Measurements from ENCODE around the gene TCF7L1.
A peak's percentile ranks its signal among the peaks of the same experiment; 100 is the strongest.

The TCF7L1 gene

GRCh38 chr2:85243101-85244072 lies 110.2 kb downstream of the TCF7L1 start:
- peak; percentile 60 for ATAC-seq
- TF ChIP-seq ZFP3 (CRISPR knock-in tag; IDR thresholded peaks at IDR 0.05) (no peak), SNAI2 (CRISPR knock-in tag; IDR thresholded peaks at IDR 0.05) (no peak), ARNTL (CRISPR knock-in tag; IDR thresholded peaks at IDR 0.05; ENCODE audit: borderline replicate concordance, low read depth) (no peak)
- TF ChIP-seq, protein P1, sequence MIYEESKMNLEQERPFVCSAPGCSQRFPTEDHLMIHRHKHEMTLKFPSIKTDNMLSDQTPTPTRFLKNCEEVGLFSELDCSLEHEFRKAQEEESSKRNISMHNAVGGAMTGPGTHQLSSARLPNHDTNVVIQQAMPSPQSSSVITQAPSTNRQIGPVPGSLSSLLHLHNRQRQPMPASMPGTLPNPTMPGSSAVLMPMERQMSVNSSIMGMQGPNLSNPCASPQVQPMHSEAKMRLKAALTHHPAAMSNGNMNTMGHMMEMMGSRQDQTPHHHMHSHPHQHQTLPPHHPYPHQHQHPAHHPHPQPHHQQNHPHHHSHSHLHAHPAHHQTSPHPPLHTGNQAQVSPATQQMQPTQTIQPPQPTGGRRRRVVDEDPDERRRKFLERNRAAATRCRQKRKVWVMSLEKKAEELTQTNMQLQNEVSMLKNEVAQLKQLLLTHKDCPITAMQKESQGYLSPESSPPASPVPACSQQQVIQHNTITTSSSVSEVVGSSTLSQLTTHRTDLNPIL (CRISPR knock-in tag; IDR thresholded peaks at IDR 0.05; ENCODE audit: low read depth) = no peak

DNA sequence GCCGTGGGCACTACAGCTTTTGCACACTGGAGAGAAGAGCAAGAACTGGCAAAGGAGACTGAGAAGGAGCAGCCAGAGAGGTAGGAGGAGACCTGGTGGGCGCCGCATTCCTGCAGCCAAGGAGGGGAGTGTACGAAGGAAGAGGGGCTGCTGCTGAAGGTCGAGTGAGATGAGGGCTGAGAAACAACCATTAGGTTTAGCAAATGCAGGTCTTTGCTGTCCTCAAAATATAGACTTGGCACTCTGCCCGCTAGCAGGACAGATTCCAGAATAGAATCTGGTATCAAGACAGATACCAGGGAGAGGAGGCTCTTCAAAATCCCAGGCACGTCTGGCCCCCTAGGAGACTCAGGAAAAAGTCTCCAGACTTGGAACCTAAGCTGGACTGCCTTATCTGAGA lies 111.6 kb downstream of the TCF7L1 start:
- ATAC-seq = no peak
- TF ChIP-seq ZNF565 (CRISPR knock-in tag; conservative IDR thresholded peaks at IDR 0.05; ENCODE audit: low read depth) (no peak), ZNF70 (CRISPR knock-in tag; IDR thresholded peaks at IDR 0.05) (no peak), TCF4 (CRISPR knock-in tag; IDR thresholded peaks at IDR 0.05; ENCODE audit: borderline replicate concordance) (no peak), ZFP3 (CRISPR knock-in tag; IDR thresholded peaks at IDR 0.05) (no peak)

DNA sequence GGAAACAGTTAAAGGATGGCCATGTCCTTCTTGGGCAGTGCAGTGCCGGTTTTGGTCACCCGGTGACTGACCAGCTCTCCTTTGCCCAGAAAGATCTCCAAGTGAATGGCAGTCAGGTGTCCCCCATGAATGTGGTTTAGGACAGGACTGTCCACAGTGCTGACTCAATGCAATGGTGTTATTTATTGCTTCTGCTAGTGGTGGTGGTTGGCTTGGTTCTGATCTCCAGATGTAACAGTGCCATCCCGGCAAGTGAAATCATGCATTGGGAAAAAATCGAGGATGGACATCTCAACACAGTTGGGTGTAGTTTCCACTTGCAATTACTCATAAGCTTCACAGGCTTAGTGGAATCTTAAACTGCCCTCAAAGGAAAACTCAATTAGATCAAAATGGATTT lies 112.7 kb downstream of the TCF7L1 start:
- ATAC-seq = no peak
- TF ChIP-seq ESRRG (CRISPR knock-in tag; IDR thresholded peaks at IDR 0.05) = no peak
- TF ChIP-seq GLIS3 (CRISPR knock-in tag; IDR thresholded peaks at IDR 0.05) = no peak
- TF ChIP-seq, protein P1 (CRISPR knock-in tag; IDR thresholded peaks at IDR 0.05; ENCODE audit: low read depth) = no peak
- TF ChIP-seq ARNTL (CRISPR knock-in tag; IDR thresholded peaks at IDR 0.05; ENCODE audit: borderline replicate concordance, low read depth) = no peak
- no peak for TF ChIP-seq TOX (CRISPR knock-in tag; IDR thresholded peaks at IDR 0.05; ENCODE audit: borderline replicate concordance)
- no peak for TF ChIP-seq TCF4 (CRISPR knock-in tag; IDR thresholded peaks at IDR 0.05; ENCODE audit: borderline replicate concordance)
- no peak for TF ChIP-seq TSHZ2 (CRISPR knock-in tag; IDR thresholded peaks at IDR 0.05)
- TF ChIP-seq CSDC2 (CRISPR knock-in tag; IDR thresholded peaks at IDR 0.05) = no peak
- TF ChIP-seq ZFP3 (CRISPR knock-in tag; IDR thresholded peaks at IDR 0.05) = no peak
- no peak for TF ChIP-seq SNAI2 (CRISPR knock-in tag; IDR thresholded peaks at IDR 0.05)
- no peak for TF ChIP-seq ZFP30 (CRISPR knock-in tag; IDR thresholded peaks at IDR 0.05)
- no peak for TF ChIP-seq CSRNP3 (CRISPR knock-in tag; IDR thresholded peaks at IDR 0.05)
- TF ChIP-seq, protein P2, sequence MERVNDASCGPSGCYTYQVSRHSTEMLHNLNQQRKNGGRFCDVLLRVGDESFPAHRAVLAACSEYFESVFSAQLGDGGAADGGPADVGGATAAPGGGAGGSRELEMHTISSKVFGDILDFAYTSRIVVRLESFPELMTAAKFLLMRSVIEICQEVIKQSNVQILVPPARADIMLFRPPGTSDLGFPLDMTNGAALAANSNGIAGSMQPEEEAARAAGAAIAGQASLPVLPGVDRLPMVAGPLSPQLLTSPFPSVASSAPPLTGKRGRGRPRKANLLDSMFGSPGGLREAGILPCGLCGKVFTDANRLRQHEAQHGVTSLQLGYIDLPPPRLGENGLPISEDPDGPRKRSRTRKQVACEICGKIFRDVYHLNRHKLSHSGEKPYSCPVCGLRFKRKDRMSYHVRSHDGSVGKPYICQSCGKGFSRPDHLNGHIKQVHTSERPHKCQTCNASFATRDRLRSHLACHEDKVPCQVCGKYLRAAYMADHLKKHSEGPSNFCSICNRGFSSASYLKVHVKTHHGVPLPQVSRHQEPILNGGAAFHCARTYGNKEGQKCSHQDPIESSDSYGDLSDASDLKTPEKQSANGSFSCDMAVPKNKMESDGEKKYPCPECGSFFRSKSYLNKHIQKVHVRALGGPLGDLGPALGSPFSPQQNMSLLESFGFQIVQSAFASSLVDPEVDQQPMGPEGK (CRISPR knock-in tag; IDR thresholded peaks at IDR 0.05; ENCODE audit: borderline replicate concordance) = no peak
- TF ChIP-seq, protein P3, sequence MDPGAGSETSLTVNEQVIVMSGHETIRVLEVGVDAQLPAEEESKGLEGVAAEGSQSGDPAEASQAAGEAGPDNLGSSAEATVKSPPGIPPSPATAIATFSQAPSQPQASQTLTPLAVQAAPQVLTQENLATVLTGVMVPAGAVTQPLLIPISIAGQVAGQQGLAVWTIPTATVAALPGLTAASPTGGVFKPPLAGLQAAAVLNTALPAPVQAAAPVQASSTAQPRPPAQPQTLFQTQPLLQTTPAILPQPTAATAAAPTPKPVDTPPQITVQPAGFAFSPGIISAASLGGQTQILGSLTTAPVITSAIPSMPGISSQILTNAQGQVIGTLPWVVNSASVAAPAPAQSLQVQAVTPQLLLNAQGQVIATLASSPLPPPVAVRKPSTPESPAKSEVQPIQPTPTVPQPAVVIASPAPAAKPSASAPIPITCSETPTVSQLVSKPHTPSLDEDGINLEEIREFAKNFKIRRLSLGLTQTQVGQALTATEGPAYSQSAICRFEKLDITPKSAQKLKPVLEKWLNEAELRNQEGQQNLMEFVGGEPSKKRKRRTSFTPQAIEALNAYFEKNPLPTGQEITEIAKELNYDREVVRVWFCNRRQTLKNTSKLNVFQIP (CRISPR knock-in tag; IDR thresholded peaks at IDR 0.05; ENCODE audit: borderline replicate concordance, low read depth) = no peak
- no peak for TF ChIP-seq ZNF565 (CRISPR knock-in tag; conservative IDR thresholded peaks at IDR 0.05; ENCODE audit: low read depth)
- TF ChIP-seq OSR1 (CRISPR knock-in tag; IDR thresholded peaks at IDR 0.05) = no peak
- TF ChIP-seq ISL1 (CRISPR knock-in tag; IDR thresholded peaks at IDR 0.05) = no peak

All from SK-N-SH treated with all-trans-retinoic acid at 6 μM for 48 hours (cell line).